NB4 (cell line): ENCODE measurements around the gene PCDHGA6.
"Not testable (repeated sequence)": the region's sequence is repeated elsewhere in the genome, so short reads cannot be mapped to it uniquely, and the experiment has no call there.

Experiments
- MAX ChIP-seq: IDR thresholded peaks from 2 replicates; pipeline ENCODE4 v1.6.1; 2011; ENCODE audit warnings: low read depth, low read length
- POLR2A ChIP-seq: IDR thresholded peaks from 2 replicates; pipeline ENCODE4 v1.6.1; 2011; ENCODE audit warnings: mild to moderate bottlenecking; ENCODE audit not compliant: insufficient read length; ENCODE audit errors: extremely low read depth
- TF ChIP-seq, protein P1 (sequence below): IDR thresholded peaks from one replicate; pipeline ENCODE4 v1.5.1; 2012; ENCODE audit warnings: low read depth, low read length

GRCh38 chr5:141394401-141395187 is 20.9 kb downstream of the PCDHGA6 start:
- TF ChIP-seq, protein P1, sequence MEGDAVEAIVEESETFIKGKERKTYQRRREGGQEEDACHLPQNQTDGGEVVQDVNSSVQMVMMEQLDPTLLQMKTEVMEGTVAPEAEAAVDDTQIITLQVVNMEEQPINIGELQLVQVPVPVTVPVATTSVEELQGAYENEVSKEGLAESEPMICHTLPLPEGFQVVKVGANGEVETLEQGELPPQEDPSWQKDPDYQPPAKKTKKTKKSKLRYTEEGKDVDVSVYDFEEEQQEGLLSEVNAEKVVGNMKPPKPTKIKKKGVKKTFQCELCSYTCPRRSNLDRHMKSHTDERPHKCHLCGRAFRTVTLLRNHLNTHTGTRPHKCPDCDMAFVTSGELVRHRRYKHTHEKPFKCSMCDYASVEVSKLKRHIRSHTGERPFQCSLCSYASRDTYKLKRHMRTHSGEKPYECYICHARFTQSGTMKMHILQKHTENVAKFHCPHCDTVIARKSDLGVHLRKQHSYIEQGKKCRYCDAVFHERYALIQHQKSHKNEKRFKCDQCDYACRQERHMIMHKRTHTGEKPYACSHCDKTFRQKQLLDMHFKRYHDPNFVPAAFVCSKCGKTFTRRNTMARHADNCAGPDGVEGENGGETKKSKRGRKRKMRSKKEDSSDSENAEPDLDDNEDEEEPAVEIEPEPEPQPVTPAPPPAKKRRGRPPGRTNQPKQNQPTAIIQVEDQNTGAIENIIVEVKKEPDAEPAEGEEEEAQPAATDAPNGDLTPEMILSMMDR = not testable (repeated sequence)
- TF ChIP-seq POLR2A, MAX: not testable (repeated sequence)
